NCI-H446 treated with DMSO at 0.1 percent for 48 hours (cell line): Measurements from ENCODE around the gene RNF111.
"Not testable (repeated sequence)": the region's sequence is repeated elsewhere in the genome, so short reads cannot be mapped to it uniquely, and the experiment has no call there.

Source experiments
- DNase-seq: peaks from one replicate; lab custom pipeline; 2025; lab: John Stamatoyannopoulos, UW

The RNF111 gene

DNA sequence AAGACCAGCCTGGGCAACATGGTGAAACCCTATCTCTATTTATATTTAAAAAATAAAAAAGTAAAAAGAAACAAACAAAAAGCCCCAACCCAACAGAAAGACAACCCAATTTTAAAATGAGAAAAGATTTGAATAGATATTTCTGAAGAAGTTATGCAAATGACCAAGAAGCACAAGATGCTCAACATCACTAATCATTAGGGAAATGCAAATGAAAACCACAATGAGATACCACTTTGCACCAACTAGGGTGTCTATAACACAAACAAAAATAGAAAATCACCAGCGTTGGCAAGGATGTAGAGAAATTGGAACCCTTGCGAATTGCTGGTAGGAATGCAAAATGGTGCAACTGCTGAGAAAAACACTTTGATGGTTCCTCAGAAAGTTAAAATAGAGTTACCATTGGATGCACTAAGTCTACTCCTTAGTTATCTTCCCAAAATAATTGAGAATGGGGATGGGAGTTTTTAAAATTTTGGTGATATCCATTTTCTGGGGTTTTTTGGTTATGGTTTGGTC is 71.7 kb downstream of the RNF111 start:
- DNase-seq: no peak

DNA sequence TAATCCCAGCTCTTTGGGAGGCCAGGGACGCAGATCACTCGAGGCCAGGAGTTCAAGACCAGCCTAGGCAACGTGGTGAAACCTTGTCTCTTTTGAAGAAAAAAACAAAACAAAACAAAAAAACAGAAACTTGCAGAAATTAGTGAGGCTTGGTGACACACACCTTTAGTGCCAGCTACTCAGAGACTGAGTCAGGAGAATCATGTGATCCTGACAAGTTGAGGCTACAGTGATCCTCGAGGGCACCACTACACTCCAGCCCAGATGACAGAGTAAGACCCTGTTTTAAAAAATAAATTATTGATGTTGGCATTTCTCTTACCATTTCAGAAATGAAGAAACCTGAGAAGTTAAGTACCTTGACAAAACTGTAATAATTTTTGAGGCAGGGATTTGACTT is 72.9 kb downstream of the RNF111 start:
- DNase-seq: no peak

DNA sequence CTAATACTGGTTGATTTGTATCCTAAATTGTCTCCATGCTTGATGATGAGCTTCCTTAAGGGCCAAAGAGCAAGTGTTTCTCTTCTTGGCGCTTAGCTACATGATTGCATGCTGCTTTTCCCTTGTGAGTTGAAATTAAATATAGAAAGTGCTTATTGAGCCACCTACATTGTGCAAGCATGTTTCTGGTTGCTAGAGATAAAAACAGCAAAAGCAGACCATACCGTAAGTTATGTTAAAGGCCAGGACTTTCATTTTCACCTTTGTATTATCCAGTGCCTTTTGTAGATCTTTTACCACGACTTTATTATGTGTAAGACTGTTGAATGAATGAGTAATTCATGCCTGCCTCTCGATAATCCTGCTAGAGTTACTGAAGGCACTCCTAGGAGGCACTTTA is 75.6 kb downstream of the RNF111 start:
- DNase-seq: no peak

DNA sequence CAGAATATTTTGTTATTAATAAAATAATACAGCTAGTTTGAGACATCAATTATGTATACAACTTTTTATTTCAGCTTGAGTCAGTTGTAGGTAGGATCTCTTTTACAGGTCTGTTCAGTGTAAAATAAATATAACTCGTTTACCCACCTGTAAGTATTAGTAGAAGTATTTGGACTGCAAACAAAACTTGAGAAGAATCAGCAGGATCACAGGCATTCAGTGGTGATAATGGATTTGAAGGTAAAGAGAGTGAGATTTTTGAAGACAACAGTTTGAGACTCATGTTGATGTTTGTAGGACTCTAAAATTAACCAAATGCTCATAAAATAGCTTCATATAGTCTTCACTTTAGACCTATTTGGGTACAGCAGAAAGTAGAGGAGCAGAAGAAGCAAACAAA is 82.0 kb downstream of the RNF111 start:
- no peak for DNase-seq

DNA sequence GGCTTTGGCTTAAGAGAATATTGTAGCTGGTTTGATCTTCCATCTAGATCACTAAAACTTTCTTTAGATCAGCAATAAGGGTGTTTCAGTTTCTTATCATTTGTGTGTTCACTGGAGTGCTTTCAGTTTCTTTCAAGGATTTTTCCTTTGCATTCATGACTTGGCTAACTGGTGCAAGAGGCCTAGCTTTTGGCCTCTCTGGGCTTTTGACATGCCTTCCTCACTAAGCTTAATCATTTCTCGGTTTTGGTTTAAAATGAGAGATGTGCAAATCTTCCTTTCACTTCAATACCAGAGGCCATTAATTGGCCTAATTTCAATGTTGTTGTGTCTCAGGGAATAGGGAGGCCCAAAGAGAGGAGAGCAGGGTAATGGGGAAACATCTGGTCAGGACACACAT is 87.1 kb downstream of the RNF111 start:
- no peak for DNase-seq

DNA sequence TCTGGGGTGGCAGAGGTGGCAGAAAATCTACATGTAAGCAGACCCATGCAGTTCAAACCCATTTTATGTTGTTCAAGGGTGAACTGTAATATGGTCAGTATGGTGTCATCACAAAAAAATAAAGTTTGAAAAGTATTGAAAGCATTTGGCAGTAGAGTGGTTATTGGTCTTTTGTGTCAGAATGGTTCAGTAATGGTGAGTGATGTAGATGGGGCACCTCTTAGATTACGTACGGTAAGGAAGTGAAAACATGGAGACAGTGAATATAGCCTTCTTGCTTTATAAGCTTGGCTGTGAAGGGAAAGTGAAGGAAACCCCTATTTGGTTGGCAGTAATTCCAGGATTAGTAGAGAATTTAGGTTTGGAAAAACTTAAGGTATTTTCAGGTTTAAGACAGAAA is 100.3 kb downstream of the RNF111 start:
- DNase-seq: no peak

DNA sequence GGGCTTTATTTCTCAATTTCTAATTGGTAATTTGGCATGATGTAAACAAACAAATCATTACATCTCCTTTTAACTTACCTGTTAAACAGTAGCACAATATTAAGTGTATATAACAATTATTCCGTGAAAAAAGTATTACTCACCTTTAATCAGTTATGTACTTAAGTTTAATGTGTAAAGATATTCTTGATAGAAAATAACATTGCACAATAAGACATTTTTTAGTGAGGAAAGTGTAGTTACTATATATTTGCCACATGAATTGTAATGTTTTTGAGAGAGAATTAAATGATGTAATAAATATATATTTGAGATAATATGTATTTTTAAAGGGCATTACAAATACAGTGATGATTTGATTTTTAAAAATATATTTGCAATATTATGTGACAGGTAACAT is 106.6 kb downstream of the RNF111 start:
- no peak for DNase-seq

DNA sequence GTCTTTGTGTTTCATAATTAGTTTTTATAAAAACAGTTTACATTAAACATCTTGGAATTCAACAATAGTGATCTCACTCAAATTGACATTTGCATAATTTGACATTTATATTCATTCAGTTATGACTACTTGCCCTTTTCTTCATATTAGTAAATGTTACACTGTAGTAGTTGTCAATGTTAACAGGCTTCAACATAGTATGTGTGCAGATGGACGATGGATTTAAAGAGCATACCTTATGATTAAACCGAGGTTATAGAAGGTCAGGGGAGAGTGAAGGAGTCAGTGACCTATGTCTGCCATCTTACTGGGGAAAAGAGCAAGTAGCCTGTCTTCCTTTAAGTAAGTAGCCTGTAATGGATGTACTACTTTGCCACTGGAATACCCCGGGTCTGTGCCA is 109.0 kb downstream of the RNF111 start:
- no peak for DNase-seq

DNA sequence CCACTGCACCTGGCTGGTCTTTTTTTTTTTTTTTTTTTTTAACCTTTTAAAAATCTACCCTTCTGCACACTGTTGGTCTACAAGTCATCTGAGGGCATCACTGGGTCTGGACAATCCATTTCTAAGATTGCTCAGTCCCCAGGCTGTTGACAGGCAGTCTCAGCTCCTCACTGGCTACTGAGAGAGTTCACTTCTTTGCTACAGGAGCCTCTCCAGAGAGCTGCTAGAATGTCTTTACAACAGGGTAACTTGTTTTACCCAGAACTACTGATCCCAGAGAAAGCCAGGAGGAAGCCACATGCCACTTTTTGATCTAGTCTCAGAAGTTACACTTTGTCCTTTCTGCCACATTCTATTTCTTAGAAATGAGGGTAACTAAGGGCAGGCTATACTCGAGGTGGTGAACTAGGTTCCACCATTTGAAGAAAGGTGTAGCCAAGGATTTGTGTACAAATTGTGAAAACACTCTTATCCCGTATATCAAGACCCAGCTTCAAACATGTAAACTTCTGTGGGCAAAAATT is 111.8 kb downstream of the RNF111 start:
- DNase-seq: no peak

DNA sequence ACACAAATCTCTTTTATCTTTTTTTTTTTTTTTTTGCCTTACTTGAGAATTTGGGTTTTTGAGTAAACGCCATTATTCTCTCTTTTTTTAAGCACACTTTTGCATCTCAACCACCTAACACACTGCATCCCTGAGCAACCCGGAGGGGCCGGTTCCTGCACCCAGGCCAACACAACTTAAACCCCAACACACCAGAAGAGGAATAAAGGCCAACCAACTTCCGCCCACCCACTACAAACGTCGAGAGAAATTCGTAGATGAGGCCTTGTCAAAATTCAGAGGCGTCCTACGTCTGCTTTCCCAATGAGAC is 117.1 kb downstream of the RNF111 start:
- no peak for DNase-seq

DNA sequence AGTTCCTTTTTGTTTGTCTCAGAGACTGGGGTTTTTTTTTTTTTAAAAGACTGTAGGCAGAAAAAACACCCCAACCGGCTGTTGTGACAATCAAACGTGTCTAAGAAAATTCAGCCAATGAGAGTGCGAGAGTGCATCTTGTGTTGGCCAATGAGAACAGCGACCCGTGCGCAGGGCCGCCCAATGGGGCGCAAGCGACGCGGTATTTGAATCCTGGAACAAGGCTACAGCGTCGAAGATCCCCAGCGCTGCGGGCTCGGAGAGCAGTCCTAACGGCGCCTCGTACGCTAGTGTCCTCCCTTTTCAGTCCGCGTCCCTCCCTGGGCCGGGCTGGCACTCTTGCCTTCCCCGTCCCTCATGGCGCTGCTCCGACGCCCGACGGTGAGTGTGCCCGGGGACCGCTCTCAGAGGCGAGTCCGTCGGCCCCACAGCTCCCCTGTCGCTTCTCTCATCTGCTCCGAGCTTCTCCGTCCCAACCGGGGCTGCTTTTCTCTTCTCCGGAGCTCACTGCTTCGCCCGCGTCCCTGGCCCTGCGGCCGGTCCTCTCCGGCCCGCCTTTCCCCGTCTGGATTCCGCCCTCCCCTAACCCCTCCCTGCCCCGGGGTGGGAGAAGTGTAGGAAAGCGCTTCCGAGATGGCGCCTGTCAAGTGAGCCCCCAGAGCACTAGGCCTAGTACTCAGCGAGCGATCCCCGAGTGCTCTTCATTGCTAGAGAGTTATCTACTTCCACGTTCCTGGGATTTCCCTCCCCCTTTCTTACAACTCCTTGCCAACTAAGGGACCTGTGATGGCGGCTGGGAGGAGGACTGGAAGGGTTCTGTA is 117.7 kb downstream of the RNF111 start, which contains the start of gene CCNB2:
Gene CCNB2 (plus strand): TSS at position 235 of the 821 bp plus-strand sequence. CDS start 123 bp downstream, at position 358.
- peak; percentile 93 for DNase-seq

DNA sequence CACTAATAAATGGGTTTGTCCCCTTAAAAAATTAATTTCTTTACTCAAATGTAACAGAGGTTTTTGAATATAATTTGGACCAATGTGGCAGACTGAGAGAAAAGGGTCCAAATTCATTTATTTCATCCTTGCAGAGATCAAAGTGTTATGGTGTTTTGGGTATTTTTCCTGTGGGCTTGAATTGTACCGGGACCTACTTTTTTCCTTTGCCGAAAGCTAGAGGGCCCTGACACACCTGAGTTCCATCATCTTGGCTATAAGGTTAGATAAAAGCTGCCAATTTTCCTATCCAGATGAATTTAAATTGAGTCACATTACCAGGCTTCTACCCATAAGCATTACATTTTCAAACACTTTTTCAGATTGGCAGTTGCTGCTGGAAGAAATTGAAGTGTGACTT is 118.4 kb downstream of the RNF111 start:
- DNase-seq: no peak

DNA sequence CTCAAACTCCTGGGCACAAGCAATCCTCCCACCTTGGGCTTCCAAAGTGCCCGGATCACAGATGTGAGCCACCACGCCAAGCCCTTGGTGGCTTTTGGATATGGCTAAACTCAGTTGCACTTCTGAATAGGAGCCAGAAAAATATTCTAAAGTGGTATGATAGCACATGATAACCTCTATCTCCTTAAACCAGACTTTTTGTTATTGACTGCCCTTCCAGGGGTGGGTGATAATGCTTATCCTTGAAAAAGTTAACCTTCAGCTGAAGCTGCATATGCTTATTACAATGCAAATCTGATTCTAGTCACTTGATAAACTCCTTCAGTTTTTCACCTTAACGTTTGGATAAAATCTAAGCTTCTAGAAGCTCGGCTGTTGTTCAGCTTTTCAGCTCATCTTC is 123.8 kb downstream of the RNF111 start:
- no peak for DNase-seq

DNA sequence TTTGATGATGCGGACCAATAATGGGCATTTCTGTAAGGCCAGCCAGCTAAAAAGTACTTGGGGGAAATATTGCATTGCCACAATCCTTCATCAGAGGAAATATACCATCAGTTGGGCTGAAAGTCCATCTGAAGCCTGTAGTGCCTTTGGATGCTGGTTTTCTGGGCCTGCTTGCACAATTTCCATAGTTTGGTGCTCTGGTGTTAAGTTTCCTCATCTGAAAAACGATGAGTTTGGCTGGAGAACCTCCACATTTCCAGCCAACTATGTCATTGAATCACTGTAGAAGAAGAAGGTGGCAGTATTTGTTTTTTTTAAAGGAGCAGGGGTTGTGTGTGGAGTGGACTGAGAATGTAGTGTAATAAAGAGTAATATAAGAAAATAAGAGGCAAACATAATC is 127.6 kb downstream of the RNF111 start:
- no peak for DNase-seq

DNA sequence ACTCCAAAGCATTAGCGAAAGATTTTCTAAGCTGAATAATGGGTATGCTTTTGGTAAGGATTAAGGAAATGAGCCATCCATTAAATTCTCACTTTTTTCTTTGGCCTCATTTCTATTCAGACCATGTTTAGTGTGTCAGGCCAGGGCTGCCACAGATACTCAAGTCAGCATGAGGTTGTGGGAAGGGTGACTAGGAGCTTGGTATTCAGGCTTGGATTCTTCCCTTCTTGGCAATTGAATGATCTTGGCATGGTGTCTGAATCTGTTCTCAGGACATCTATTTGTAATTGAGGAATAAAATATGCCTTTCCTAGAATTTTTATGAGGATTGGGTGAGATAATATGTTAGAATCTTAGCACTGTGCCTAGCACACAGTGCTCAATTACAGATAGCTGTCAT is 128.7 kb downstream of the RNF111 start:
- no peak for DNase-seq

DNA sequence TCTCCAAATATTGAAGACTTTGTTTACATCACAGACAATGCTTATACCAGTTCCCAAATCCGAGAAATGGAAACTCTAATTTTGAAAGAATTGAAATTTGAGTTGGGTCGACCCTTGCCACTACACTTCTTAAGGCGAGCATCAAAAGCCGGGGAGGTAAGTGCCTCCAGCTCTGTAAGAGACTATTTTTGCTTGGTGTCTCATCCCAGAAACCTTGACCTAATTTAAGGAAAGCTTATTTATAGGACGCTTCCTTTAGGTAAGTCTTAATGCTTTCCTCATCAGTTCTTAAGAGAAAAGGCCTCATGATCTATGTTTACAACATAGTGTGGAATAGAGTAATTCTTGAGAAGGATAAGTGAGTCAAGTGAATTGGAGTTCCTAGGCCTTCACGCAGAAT is 129.3 kb downstream of the RNF111 start:
- DNase-seq: no peak

DNA sequence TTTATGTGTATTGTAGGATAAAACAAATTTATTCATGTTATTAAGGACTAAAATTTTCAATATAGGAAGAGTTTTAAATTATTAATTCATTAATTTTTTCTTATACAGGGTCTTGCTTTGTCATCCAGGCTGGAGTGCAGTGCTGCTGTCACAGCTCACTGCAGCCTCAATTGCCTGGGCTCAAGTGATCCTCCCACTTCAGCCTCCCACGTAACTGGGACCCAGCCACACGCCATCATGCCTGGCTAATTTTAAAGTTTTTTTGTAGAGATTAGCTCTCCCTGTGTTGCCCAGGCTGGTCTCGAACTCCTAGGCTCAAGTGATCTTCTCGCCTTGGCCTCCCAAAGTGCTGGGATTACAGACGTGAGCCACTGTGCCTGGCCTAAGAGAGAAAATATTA is 132.2 kb downstream of the RNF111 start:
- no peak for DNase-seq

DNA sequence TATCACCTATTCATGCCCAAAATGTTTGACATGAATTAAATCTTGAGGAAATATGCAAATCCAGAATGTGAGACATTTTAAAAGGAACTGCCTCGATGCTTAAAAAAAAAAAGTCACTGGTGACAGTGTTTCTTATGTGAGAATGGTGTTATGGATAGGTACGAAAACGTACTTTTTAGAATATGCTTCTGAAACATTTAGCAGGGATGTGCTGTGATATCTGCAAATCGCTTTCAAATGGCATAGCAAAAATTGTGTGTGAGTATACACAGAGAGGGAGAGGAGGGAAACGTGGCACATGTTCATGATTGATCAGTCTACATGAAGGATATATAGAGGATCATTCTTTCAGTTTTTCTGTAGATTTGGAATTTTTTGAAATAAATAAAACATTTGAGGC is 133.5 kb downstream of the RNF111 start:
- DNase-seq: no peak

DNA sequence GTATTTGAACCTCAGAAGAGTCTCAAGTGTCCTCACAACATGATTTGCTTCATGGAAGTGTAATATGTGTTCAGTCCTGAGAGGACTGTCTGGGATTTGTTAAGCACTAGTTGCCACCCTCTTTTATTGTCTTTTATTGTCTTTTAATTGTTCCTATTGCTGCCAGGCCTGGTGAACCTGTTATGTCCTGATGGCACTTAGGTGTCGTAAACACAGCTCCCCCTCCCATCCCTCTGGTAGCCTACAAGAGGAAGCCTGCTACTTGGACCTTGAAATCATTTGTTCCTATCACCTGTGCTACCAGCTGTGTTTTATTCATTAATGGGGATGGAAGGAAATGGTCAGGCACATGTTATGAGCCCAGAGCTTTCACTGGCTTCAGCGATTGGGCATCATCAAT is 136.8 kb downstream of the RNF111 start:
- DNase-seq: no peak

DNA sequence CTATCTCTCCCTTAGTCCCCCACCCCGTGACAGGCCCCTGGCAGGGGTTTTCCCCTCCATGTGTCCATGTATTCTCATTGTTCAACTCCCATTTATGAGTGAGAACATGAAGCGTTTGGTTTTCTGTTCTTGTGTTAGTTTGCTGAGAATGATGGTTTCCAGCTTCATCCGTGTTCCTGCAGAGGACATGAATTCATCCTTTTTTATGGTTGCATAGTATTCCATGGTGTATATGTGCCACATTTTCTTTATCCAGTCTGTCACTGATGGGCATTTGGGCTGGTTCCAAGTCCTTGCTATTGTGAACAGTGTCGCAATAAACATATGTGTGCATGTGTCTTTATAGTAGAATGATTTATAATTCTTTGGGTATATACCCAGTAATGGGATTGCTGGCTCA is 138.2 kb downstream of the RNF111 start:
- DNase-seq: not testable (repeated sequence)

DNA sequence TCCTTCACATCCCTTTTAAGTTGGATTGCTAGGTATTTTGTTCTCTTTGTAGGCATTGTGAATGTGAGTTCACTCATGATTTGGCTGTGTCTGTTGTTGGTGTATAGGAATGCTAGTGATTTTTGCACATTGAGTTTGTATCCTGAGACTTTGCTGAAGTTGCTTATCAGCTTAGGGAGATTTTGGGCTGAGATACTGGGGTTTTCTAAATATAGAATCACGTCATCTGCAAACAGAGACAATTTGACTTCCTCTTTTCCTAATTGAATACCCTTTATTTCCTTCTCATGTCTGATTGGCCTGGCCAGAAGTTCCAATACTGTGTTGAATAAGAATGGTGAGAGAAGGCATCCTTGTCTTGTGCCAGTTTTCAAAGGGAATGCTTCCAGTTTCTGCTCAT is 139.8 kb downstream of the RNF111 start:
- not testable (repeated sequence) for DNase-seq

DNA sequence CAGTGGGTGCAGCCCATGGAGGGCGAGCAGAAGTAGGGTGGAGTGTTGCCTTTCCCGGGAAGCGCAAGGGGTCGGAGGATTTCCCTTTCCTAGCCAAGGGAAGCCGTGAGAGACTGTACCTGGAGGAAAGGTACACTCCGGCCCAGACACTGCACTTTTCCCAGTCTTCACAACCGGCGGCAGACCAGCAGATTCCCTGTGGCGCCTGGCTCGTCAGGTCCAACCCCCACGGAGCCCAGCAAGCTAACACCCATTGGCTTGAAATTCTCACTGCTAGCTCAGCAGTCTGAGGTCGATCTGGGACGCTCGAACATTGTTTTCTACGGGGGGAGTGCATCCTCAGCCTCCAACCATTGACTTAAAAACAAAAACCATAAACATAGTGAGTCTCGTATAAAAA is 144.0 kb downstream of the RNF111 start:
- no peak for DNase-seq

DNA sequence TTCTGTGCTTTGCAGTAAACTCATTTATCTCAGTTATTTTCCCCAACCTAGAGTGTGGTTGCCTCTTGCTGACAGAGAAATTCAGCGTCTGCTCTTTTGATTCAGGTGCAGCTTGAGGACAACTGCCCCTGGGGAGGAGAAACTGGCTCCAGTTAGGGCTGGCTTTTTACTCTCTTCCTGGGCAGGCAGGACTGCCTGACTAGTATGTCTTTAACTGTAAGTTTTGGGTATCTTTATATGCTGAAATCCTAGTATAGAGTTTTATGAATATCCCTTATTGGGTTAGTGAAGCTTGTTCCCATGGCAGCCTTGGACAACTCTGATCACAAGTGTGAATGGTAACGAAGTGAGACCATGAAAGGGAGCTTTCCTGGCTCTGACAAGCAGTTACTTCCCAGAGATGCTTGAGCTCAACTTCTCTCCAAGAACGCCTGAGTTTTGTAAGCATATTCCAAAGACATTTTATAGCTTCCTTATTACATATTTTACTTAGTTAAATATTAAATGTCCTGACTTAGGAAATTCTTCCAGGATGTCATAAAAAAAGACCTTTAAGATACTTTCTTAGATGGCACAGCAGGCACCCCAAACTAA is 144.6 kb downstream of the RNF111 start:
- no peak for DNase-seq
